ENCODE data around the gene LRRK1.
"Not testable (repeated sequence)": the region's sequence is repeated elsewhere in the genome, so short reads cannot be mapped to it uniquely, and the experiment has no call there.

LRRK1 gene

GRCh38 chr15:101063891-101064794 is 145.0 kb downstream of the LRRK1 start:
- Mint-ChIP-seq H3K4me3 (no peak overlapping the region), H3K36me3 (ENCODE audit: low read depth) (no peaks in the 10 kb centered on the region), H3K9me3 (no peaks in the 10 kb centered on the region), H3K4me1 (no peaks in the 10 kb centered on the region), H3K27me3 (no peaks in the 10 kb centered on the region), H3K27ac (no peak overlapping the region)
- DNase-seq, result no peak
- ATAC-seq, result no peak

- Mint-ChIP-seq H3K36me3 (ENCODE audit: low read depth) (no peaks in the 10 kb centered on the region), H3K27ac (no peak overlapping the region), H3K4me1 (no peaks in the 10 kb centered on the region), H3K27me3 (no peaks in the 10 kb centered on the region), H3K4me3 (no peak overlapping the region), H3K9me3 (no peaks in the 10 kb centered on the region)
- DNase-seq, result no peak
- no peak for ATAC-seq
Observed at GRCh38 chr15:101064795-101065569, 145.8 kb downstream of the LRRK1 start.

- DNase-seq, result no peak
- H3K27ac Mint-ChIP-seq, result no peak overlapping the region
- no peak overlapping the region for H3K4me3 Mint-ChIP-seq
- H3K9me3 Mint-ChIP-seq, result no peaks in the 10 kb centered on the region
- ATAC-seq, result no peak
- H3K36me3 Mint-ChIP-seq (ENCODE audit: low read depth), result no peaks in the 10 kb centered on the region
- H3K27me3 Mint-ChIP-seq, result no peaks in the 10 kb centered on the region
- peaks cover 5% of the 10 kb centered on the region for H3K4me1 Mint-ChIP-seq
Observed at GRCh38 chr15:101065570-101066221, 146.5 kb downstream of the LRRK1 start.

GRCh38 chr15:101066501-101067408 is 147.6 kb downstream of the LRRK1 start:
- DNase-seq, result no peak
- peaks cover 12% of the 10 kb centered on the region for H3K4me1 Mint-ChIP-seq
- H3K4me3 Mint-ChIP-seq, result no peak overlapping the region
- H3K36me3 Mint-ChIP-seq (ENCODE audit: low read depth), result no peaks in the 10 kb centered on the region
- H3K27ac Mint-ChIP-seq, result no peak overlapping the region
- no peak for ATAC-seq
- no peaks in the 10 kb centered on the region for H3K27me3 Mint-ChIP-seq
- H3K9me3 Mint-ChIP-seq, result no peaks in the 10 kb centered on the region

GRCh38 chr15:101067660-101068522 is 148.7 kb downstream of the LRRK1 start:
- H3K27ac Mint-ChIP-seq, result no peak overlapping the region
- no peaks in the 10 kb centered on the region for H3K27me3 Mint-ChIP-seq
- no peaks in the 10 kb centered on the region for H3K36me3 Mint-ChIP-seq (ENCODE audit: low read depth)
- peaks cover 12% of the 10 kb centered on the region for H3K4me1 Mint-ChIP-seq
- DNase-seq (no peak), ATAC-seq (no peak)
- H3K4me3 Mint-ChIP-seq, result no peak overlapping the region
- H3K9me3 Mint-ChIP-seq, result no peaks in the 10 kb centered on the region

GRCh38 chr15:101068523-101068960 is 149.4 kb downstream of the LRRK1 start:
- DNase-seq (no peak), ATAC-seq (no peak)
- no peaks in the 10 kb centered on the region for H3K9me3 Mint-ChIP-seq
- H3K4me1 Mint-ChIP-seq, result peaks cover 12% of the 10 kb centered on the region
- no peak overlapping the region for H3K4me3 Mint-ChIP-seq
- H3K27me3 Mint-ChIP-seq, result no peaks in the 10 kb centered on the region
- H3K27ac Mint-ChIP-seq, result no peak overlapping the region
- no peaks in the 10 kb centered on the region for H3K36me3 Mint-ChIP-seq (ENCODE audit: low read depth)

GRCh38 chr15:101068961-101069653 is 149.9 kb downstream of the LRRK1 start:
- no peak for ATAC-seq

GRCh38 chr15:101069654-101069973 is 150.5 kb downstream of the LRRK1 start:
- H3K27me3 Mint-ChIP-seq, result no peaks in the 10 kb centered on the region
- DNase-seq, result no peak
- no peaks in the 10 kb centered on the region for H3K9me3 Mint-ChIP-seq
- no peaks in the 10 kb centered on the region for H3K36me3 Mint-ChIP-seq (ENCODE audit: low read depth)
- H3K4me3 Mint-ChIP-seq, result no peak overlapping the region
- H3K4me1 Mint-ChIP-seq, result peaks cover 12% of the 10 kb centered on the region
- no peak overlapping the region for H3K27ac Mint-ChIP-seq
- no peak for ATAC-seq

More at GRCh38 chr15:101068961-101069653, 149.9 kb downstream of the LRRK1 start:
- H3K27ac Mint-ChIP-seq, result no peak overlapping the region
- no peaks in the 10 kb centered on the region for H3K27me3 Mint-ChIP-seq
- no peak for DNase-seq
- H3K36me3 Mint-ChIP-seq (ENCODE audit: low read depth), result no peaks in the 10 kb centered on the region
- H3K4me3 Mint-ChIP-seq, result no peak overlapping the region
- H3K4me1 Mint-ChIP-seq, result peaks cover 12% of the 10 kb centered on the region
- no peaks in the 10 kb centered on the region for H3K9me3 Mint-ChIP-seq

- Mint-ChIP-seq H3K36me3 (ENCODE audit: low read depth) (no peaks in the 10 kb centered on the region), H3K9me3 (no peaks in the 10 kb centered on the region), H3K27ac (peak overlapping the region; percentile 73), H3K27me3 (no peaks in the 10 kb centered on the region), H3K4me1 (peaks cover 12% of the 10 kb centered on the region), H3K4me3 (no peak overlapping the region)
- ATAC-seq (no peak), DNase-seq (no peak)
Observed at GRCh38 chr15:101070024-101070423, 150.9 kb downstream of the LRRK1 start.

GRCh38 chr15:101070502-101071273 is 151.5 kb downstream of the LRRK1 start:
- H3K9me3 Mint-ChIP-seq, result no peaks in the 10 kb centered on the region
- ATAC-seq (peak; percentile 69), DNase-seq (no peak)
- H3K27me3 Mint-ChIP-seq, result no peaks in the 10 kb centered on the region
- H3K4me1 Mint-ChIP-seq, result peaks cover 12% of the 10 kb centered on the region
- H3K4me3 Mint-ChIP-seq, result no peak overlapping the region
- H3K36me3 Mint-ChIP-seq (ENCODE audit: low read depth), result no peaks in the 10 kb centered on the region
- peak overlapping the region; percentile 73 for H3K27ac Mint-ChIP-seq

GRCh38 chr15:101071651-101072050 is 152.5 kb downstream of the LRRK1 start:
- no peaks in the 10 kb centered on the region for H3K27me3 Mint-ChIP-seq
- H3K36me3 Mint-ChIP-seq (ENCODE audit: low read depth), result no peaks in the 10 kb centered on the region
- peaks cover 12% of the 10 kb centered on the region for H3K4me1 Mint-ChIP-seq
- no peak overlapping the region for H3K4me3 Mint-ChIP-seq
- DNase-seq, result no peak
- H3K9me3 Mint-ChIP-seq, result no peaks in the 10 kb centered on the region
- no peak overlapping the region for H3K27ac Mint-ChIP-seq
- ATAC-seq, result no peak

- H3K27me3 Mint-ChIP-seq; ATAC-seq; DNase-seq; H3K4me3 Mint-ChIP-seq; H3K9me3 Mint-ChIP-seq; H3K36me3 Mint-ChIP-seq (ENCODE audit: low read depth); H3K27ac Mint-ChIP-seq: not testable (repeated sequence)
- H3K4me1 Mint-ChIP-seq, result peaks cover 12% of the 10 kb centered on the region
Observed at GRCh38 chr15:101072235-101072634, 153.1 kb downstream of the LRRK1 start.
